K562 (cell line): Measurements from ENCODE around the gene EFNA2. TPM values are rescaled to one million over a fixed set of nuclear protein-coding genes. Genes with fewer than 3 reads are reported as not detected.

ENCODE experiments used
- FOXA3 ChIP-seq, 2 experiments: fragments of 450-650 bp in 1 of 2; sonication (generic) in 1 of 2; formaldehyde crosslinking; IDR thresholded peaks in 1 of 2; conservative IDR thresholded peaks in 1 of 2; 2 replicates each; pipeline versions ENCODE4 v1.4.0 to v1.8.0; 2020 to 2022; ENCODE audit warnings: mild to moderate bottlenecking in 2 of 2, missing genetic modification reagents in 1 of 2
- HMGN3 ChIP-seq: IDR thresholded peaks from 2 replicates; pipeline ENCODE4 v1.6.1; 2011; ENCODE audit warnings: borderline replicate concordance, low read depth, mild to moderate bottlenecking, mixed read lengths, low read length; ENCODE audit not compliant: insufficient read length; ENCODE audit errors: extremely low read depth
- KDM2B ChIP-seq: fragments of 250-450 bp; sonication (Bioruptor Pico); IDR thresholded peaks from 2 replicates; pipeline ENCODE4 v1.8.0; 2021; ENCODE audit warnings: mild to moderate bottlenecking, moderate library complexity
- MIER1 ChIP-seq: fragments of 450-650 bp; IDR thresholded peaks from 2 replicates; pipeline ENCODE4 v1.6.1; 2016; ENCODE audit warnings: antibody characterized with exemption, mild to moderate bottlenecking, low read depth
- NCOA4 ChIP-seq: fragments of 450-650 bp; IDR thresholded peaks from 2 replicates; pipeline ENCODE4 v1.6.1; 2018; ENCODE audit warnings: mild to moderate bottlenecking; ENCODE audit not compliant: partially characterized antibody
- PCBP1 ChIP-seq: fragments of 200-400 bp; formaldehyde crosslinking; IDR thresholded peaks from 2 replicates; pipeline ENCODE4 v1.6.1; 2018; ENCODE audit warnings: mild to moderate bottlenecking, low read depth, low read length; ENCODE audit not compliant: poor library complexity, severe bottlenecking
- RBFOX2 ChIP-seq: fragments of 200-400 bp; formaldehyde crosslinking; IDR thresholded peaks from 2 replicates; pipeline ENCODE4 v1.6.1; 2017; ENCODE audit warnings: low read depth, mild to moderate bottlenecking, low read length, moderate library complexity
- SMC3 ChIP-seq: conservative IDR thresholded peaks from 2 replicates; pipeline ENCODE4 v1.6.1; 2011; ENCODE audit warnings: low read depth, low read length, improper control_type of control experiment; ENCODE audit not compliant: insufficient read depth
- SRSF9 ChIP-seq: fragments of 200-400 bp; formaldehyde crosslinking; IDR thresholded peaks from 2 replicates; pipeline ENCODE4 v1.6.1; 2017; ENCODE audit warnings: low read depth, low read length, borderline replicate concordance
- TGIF2 ChIP-seq: sonication (generic); formaldehyde crosslinking; IDR thresholded peaks from 2 replicates; pipeline ENCODE4 v1.8.1; 2022; ENCODE audit warnings: mild to moderate bottlenecking, missing genetic modification reagents, moderate library complexity
- ZNF124 ChIP-seq: sonication (generic); formaldehyde crosslinking; IDR thresholded peaks from 2 replicates; pipeline ENCODE4 v1.8.1; 2022; ENCODE audit warnings: missing genetic modification reagents
- ZNF431 ChIP-seq: sonication (generic); formaldehyde crosslinking; IDR thresholded peaks from 2 replicates; pipeline ENCODE4 v1.8.0; 2022; ENCODE audit warnings: mild to moderate bottlenecking, missing genetic modification reagents
- polyA plus RNA-seq, 8 experiments: library from polyadenylated mRNA; depleted of rRNA in 4 of 8; stranded (reverse) in 5 of 8; unstranded in 3 of 8; fragments of >200 nt; fragmentation: Nextera tagmentation in 2 of 8; fragmentation: Illumina TruSeq in 1 of 8; extraction: Ambion mirVana in 2 of 8; extraction: Trizol in 1 of 8; gene quantifications; 2 replicates each; pipeline versions ENCODE4 v1.2.1 to v1.2.3, GENCODE V29; 2011 to 2014; ENCODE audit warnings: inconsistent platforms in 1 of 8, missing spikeins in 1 of 8
- total RNA-seq, 7 experiments: library from RNA; depleted of rRNA in 6 of 7; stranded (reverse); fragments of >200 nt in 6 of 7; fragmentation: Illumina TruSeq in 2 of 7; extraction: Trizol in 2 of 7; gene quantifications; 2 replicates each; pipeline versions ENCODE4 v1.2.1 to v1.2.3, GENCODE V29; 2011 to 2021; ENCODE audit warnings: low replicate concordance in 1 of 7
- TF ChIP-seq, protein P1 (sequence below): sonication (generic); formaldehyde crosslinking; IDR thresholded peaks from 2 replicates; pipeline ENCODE4 v1.8.0; 2022; ENCODE audit warnings: missing genetic modification reagents, mild to moderate bottlenecking, borderline replicate concordance
- TF ChIP-seq, protein P2 (sequence below): fragments of 200-800 bp; sonication (Bioruptor generic); IDR thresholded peaks from 2 replicates; pipeline ENCODE4 v1.6.1; 2017; ENCODE audit warnings: missing genetic modification characterization, missing compliant biosample characterization
- TF ChIP-seq, protein P3 (sequence below): fragments of 450-650 bp; IDR thresholded peaks from 2 replicates; pipeline ENCODE4 v1.6.1; 2016; ENCODE audit warnings: mild to moderate bottlenecking
- TF ChIP-seq, protein P4 (sequence below): sonication (generic); formaldehyde crosslinking; IDR thresholded peaks from 2 replicates; pipeline ENCODE4 v1.9.0; 2022; ENCODE audit warnings: mild to moderate bottlenecking, missing genetic modification reagents
- TF ChIP-seq, protein P5 (sequence below), 2 experiments: IDR thresholded peaks; 2 replicates each; pipeline ENCODE4 v1.6.1; 2012; ENCODE audit warnings: improper control_type of control experiment in 2 of 2, low read depth in 2 of 2, low read length in 2 of 2, borderline replicate concordance in 1 of 2

Gene EFNA2
- total and polyA plus RNA-seq, 9 of the 15 experiments (the other 6 are each of a cell fraction or from before 2014, with no cell fraction given) = 0.11 to 0.44 (median 0.15) TPM; not detected in 6

DNA sequence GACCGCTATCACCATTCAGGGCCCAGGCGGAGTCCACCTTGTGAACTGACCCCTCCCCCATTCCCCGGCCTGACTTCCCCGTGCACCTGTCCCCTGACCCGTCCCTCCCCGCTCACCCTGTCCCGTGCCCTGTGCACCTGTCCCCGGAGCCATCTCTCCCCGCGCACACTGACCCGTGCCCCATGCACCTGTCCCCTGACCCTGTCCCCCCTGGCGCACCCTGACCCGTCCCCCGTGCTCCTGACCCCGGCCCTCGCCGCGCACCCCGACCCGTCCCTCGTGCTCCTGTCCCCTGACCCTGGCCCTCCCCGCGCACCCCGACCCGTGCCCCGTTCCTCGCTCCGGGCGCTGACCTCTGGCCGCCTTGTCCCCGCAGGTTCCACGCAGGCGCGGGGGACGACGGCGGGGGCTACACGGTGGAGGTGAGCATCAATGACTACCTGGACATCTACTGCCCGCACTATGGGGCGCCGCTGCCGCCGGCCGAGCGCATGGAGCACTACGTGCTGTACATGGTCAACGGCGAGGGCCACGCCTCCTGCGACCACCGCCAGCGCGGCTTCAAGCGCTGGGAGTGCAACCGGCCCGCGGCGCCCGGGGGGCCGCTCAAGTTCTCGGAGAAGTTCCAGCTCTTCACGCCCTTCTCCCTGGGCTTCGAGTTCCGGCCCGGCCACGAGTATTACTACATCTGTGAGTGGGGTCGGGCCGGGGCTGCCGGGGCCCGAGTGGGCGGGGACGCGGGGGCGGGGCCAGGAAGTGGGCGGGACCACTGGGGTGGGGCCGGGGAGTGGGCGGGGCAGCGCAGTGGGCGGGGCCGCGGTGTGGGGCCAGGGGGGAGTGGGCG lies 9.7 kb downstream of the EFNA2 start (continued):
- TF ChIP-seq, protein P1, sequence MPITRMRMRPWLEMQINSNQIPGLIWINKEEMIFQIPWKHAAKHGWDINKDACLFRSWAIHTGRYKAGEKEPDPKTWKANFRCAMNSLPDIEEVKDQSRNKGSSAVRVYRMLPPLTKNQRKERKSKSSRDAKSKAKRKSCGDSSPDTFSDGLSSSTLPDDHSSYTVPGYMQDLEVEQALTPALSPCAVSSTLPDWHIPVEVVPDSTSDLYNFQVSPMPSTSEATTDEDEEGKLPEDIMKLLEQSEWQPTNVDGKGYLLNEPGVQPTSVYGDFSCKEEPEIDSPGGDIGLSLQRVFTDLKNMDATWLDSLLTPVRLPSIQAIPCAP = no peak
- TF ChIP-seq SMC3 (no peak), HMGN3 (peak; percentile 7), ZNF124 (CRISPR knock-in tag) (0 out of 2 replicates have a peak, but pooled peaks have one; percentile 61), SRSF9 (no peak), TGIF2 (CRISPR knock-in tag) (no peak), ZNF431 (CRISPR knock-in tag) (peak; percentile 50; the same call in 1 of the 2 replicates), RBFOX2 (peak; percentile 40; the same call in 1 of the 2 replicates), MIER1 (no peak), KDM2B (CRISPR knock-in tag) (peak; percentile 78; the same call in 1 of the 2 replicates), FOXA3 (CRISPR knock-in tag; conservative IDR thresholded peaks at IDR 0.05 in 1 of 2, IDR thresholded peaks at IDR 0.05 in 1 of 2) (peak in 1 of 2 experiments; percentile 48; a peak in 1 of 4 replicates), NCOA4 (no peak), PCBP1 (peak; percentile 46)
- TF ChIP-seq, protein P2, sequence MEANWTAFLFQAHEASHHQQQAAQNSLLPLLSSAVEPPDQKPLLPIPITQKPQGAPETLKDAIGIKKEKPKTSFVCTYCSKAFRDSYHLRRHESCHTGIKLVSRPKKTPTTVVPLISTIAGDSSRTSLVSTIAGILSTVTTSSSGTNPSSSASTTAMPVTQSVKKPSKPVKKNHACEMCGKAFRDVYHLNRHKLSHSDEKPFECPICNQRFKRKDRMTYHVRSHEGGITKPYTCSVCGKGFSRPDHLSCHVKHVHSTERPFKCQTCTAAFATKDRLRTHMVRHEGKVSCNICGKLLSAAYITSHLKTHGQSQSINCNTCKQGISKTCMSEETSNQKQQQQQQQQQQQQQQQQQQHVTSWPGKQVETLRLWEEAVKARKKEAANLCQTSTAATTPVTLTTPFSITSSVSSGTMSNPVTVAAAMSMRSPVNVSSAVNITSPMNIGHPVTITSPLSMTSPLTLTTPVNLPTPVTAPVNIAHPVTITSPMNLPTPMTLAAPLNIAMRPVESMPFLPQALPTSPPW = peak; percentile 87
- TF ChIP-seq, protein P3, sequence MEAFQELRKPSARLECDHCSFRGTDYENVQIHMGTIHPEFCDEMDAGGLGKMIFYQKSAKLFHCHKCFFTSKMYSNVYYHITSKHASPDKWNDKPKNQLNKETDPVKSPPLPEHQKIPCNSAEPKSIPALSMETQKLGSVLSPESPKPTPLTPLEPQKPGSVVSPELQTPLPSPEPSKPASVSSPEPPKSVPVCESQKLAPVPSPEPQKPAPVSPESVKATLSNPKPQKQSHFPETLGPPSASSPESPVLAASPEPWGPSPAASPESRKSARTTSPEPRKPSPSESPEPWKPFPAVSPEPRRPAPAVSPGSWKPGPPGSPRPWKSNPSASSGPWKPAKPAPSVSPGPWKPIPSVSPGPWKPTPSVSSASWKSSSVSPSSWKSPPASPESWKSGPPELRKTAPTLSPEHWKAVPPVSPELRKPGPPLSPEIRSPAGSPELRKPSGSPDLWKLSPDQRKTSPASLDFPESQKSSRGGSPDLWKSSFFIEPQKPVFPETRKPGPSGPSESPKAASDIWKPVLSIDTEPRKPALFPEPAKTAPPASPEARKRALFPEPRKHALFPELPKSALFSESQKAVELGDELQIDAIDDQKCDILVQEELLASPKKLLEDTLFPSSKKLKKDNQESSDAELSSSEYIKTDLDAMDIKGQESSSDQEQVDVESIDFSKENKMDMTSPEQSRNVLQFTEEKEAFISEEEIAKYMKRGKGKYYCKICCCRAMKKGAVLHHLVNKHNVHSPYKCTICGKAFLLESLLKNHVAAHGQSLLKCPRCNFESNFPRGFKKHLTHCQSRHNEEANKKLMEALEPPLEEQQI = no peak
- TF ChIP-seq, protein P4, sequence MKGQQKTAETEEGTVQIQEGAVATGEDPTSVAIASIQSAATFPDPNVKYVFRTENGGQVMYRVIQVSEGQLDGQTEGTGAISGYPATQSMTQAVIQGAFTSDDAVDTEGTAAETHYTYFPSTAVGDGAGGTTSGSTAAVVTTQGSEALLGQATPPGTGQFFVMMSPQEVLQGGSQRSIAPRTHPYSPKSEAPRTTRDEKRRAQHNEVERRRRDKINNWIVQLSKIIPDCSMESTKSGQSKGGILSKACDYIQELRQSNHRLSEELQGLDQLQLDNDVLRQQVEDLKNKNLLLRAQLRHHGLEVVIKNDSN (CRISPR knock-in tag) = peak; percentile 37; the same call in 1 of the 2 replicates
- TF ChIP-seq, protein P5, sequence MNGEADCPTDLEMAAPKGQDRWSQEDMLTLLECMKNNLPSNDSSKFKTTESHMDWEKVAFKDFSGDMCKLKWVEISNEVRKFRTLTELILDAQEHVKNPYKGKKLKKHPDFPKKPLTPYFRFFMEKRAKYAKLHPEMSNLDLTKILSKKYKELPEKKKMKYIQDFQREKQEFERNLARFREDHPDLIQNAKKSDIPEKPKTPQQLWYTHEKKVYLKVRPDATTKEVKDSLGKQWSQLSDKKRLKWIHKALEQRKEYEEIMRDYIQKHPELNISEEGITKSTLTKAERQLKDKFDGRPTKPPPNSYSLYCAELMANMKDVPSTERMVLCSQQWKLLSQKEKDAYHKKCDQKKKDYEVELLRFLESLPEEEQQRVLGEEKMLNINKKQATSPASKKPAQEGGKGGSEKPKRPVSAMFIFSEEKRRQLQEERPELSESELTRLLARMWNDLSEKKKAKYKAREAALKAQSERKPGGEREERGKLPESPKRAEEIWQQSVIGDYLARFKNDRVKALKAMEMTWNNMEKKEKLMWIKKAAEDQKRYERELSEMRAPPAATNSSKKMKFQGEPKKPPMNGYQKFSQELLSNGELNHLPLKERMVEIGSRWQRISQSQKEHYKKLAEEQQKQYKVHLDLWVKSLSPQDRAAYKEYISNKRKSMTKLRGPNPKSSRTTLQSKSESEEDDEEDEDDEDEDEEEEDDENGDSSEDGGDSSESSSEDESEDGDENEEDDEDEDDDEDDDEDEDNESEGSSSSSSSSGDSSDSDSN (IDR thresholded peaks at IDR 0.05; ENCODE audit: borderline replicate concordance in 1 of 2, low read depth in 2 of 2, low read length in 2 of 2) = peak in 1 of 2 experiments; percentile 92; a peak in 2 of 4 replicates
